Measurements from ENCODE around the gene ARAF.
A peak's percentile ranks its signal among the peaks of the same experiment; 100 is the strongest.

ARAF gene

DNA sequence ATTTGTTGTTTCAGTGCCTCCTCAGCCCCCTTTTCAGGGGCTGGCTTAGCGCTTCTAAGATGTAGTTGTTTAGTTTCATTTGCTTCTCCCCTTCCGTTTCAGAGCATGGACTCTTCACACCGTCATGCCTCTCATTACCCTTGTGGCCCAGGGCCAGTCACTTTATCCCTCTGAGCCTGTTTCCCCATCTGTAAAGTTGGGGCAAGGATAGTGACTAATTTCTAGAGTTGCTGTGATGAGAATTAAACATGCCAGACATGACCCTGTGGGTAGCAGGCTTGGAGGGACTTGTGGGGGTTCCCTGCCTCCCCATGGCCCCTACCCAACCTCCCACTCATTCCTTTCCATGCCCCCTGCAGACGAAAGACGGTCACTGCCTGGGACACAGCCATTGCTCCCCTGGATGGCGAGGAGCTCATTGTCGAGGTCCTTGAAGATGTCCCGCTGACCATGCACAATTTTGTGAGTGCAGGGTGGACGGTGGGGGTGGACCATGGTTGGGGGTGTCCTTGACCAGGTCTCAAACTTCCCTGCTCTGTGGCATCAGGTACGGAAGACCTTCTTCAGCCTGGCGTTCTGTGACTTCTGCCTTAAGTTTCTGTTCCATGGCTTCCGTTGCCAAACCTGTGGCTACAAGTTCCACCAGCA lies 3.6 kb downstream of the ARAF start:
- DNase-seq (ENCODE audit: low read depth), result no peak

DNA sequence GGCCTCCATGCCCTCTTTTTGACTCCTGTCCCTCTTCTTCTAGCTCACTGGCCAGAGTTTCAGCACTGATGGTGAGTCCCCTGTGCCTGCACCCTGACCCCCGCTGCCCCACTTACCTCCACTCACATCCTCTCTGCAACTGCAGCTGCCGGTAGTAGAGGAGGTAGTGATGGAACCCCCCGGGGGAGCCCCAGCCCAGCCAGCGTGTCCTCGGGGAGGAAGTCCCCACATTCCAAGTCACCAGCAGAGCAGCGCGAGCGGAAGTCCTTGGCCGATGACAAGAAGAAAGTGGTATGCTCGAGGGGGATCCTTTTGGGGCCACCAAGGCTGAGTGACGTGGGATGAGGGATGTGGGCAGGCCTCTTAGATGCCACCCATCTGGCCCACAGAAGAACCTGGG lies 5.8 kb downstream of the ARAF start:
- DNase-seq (ENCODE audit: low read depth), result no peak

DNA sequence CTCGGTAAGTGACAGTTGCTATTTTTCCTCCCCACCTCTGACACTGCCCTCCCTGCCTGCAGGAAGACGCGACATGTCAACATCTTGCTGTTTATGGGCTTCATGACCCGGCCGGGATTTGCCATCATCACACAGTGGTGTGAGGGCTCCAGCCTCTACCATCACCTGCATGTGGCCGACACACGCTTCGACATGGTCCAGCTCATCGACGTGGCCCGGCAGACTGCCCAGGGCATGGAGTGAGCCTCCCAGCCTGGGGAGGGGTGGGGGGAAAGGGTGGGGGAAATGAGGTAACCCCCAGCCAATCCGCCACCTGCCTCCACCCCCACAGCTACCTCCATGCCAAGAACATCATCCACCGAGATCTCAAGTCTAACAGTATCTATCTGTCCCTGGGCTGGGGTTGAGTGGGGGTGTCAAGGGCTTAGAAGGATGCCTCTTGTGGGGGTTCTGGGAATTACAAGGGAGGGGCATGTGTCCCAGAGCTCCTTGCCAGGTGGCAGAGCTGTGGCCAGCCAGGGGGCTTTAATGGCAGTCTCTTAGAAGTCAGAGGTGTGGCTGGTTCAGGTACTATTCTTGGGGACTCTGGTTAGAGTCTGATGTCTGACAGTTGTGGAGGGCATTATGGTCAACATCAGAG lies 7.8 kb downstream of the ARAF start:
- peak; percentile 47 for DNase-seq (ENCODE audit: low read depth)

DNA sequence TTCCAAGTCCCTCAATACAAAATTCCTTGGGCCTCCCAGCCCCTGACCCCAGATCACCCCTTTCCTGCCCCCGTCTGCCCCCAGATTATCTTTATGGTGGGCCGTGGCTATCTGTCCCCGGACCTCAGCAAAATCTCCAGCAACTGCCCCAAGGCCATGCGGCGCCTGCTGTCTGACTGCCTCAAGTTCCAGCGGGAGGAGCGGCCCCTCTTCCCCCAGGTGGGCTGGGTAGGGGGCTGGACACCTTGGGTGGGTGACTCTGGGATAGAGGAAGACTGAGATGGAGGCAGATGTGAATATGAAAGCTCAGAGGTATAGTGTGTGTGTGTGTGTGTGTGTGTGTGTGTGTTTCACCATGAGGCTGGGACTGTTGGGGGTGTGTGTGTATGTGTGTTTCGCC lies 9.8 kb downstream of the ARAF start:
- no peak for DNase-seq (ENCODE audit: low read depth)

DNA sequence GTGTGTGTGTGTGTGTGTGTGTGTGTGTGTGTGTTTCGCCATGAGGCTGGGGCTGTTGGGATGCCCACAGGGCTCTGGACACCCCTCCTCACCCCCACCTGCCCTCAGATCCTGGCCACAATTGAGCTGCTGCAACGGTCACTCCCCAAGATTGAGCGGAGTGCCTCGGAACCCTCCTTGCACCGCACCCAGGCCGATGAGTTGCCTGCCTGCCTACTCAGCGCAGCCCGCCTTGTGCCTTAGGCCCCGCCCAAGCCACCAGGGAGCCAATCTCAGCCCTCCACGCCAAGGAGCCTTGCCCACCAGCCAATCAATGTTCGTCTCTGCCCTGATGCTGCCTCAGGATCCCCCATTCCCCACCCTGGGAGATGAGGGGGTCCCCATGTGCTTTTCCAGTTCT lies 10.2 kb downstream of the ARAF start:
- no peak for DNase-seq (ENCODE audit: low read depth)

DNA sequence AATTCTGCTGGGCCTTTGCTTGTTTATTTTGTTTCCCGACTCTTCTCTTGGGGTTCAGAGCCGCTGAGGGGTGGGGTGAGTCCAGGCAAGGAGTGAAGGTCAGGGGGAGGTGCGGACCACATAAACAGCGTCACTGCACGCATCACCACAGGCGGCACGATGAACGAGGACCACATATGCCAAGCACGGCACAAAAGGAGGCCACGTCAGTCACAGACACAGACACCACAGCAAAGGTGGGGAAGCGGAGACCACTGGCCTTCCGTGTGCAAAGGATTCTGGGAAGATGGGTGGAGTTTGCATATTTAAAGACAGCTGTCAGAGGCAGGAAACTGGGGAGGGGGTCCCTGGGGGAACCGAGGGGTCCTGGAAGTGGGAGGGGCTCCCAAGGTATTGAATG lies 10.9 kb downstream of the ARAF start:
- DNase-seq (ENCODE audit: low read depth), result no peak

DNA sequence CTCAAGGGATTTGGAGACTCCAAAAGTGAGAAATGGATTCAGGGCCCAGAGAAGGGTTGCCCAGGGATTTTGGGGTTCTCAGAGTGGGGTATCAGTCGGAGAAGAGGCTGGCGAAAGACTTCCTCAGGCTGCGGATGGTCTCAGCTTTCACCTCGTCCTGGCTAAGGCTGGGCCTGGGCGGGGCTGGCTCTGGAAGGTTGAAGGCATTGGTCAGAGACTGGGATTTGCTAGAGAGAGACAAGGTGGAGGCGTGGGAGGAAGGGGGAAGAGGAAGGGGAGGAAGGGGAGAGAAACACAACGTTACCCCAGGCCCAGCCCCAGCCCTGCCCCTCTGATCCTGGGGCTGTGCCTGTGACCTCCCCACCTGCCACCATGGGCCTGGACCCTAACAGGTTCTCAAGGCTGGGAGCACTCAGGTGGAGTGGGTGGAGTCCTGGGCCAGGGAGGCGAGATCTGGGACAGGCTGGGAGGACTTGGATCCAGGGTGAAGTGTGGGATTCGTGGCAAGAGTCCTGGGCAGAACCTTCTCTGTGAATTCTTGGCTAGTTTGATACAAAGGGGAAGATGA lies 11.9 kb downstream of the ARAF start:
- DNase-seq (ENCODE audit: low read depth), result no peak

DNA sequence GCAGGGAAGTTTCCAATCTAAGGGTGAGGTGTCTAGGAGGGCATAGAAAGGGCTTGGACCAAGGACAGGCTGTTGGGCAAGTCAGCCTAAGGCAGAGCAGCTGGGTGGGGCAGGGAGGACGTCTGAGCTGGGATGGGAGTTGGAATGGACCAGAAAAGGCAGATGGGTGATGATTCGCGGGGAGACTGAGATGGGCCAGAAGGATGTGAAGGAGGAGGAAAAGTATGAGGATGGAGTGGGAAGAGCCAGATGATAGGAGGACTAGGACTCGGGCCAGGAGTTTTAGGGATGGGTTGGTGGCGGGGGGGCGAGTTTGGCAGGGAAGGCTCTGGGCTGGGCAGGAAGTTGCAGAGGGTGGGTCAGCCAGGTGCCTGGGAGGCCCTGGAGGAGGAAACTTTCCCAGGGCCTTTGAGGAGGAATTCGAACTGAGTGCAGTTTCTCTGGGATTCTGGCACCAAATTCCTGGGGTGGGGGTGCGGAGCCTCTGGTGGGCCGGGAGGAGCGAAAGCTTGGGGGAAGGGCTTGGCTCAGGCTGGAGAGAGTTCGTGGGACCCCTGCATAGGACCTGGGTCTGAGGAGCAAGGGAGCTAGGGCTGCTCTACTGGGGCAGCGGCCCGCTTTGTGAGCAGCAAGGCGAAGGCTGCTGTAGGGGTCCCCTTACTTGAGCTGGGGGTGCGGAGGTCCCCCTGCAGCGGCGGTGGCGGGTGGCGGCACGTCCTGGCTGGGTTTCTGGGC lies 12.5 kb downstream of the ARAF start:
- peak; percentile 32 for DNase-seq (ENCODE audit: low read depth)

DNA sequence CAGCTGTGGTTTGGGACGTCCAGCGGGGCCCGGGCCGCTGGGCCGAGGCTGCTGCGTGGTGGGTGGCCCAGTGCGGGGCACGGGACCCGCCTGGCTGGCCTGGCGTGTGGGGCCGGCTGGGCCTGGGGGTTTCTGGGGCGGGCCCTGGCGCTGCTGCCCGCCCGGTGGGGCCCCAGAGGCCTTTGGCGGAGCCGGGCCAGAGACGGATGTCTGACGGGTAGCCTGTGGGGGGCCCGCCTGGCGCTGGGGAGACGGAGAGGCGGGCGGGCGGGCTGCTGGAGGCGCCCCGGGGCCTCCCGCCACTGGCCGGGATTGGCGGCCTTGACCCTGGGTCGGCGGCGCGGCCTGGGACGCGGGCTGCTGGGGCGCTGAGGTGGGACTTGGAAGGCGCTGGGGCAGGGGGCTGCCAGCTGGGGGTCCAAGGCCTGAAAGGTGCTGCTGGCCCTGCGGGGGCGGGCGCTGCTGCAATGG lies 13.1 kb downstream of the ARAF start:
- no peak for DNase-seq (ENCODE audit: low read depth)

DNA sequence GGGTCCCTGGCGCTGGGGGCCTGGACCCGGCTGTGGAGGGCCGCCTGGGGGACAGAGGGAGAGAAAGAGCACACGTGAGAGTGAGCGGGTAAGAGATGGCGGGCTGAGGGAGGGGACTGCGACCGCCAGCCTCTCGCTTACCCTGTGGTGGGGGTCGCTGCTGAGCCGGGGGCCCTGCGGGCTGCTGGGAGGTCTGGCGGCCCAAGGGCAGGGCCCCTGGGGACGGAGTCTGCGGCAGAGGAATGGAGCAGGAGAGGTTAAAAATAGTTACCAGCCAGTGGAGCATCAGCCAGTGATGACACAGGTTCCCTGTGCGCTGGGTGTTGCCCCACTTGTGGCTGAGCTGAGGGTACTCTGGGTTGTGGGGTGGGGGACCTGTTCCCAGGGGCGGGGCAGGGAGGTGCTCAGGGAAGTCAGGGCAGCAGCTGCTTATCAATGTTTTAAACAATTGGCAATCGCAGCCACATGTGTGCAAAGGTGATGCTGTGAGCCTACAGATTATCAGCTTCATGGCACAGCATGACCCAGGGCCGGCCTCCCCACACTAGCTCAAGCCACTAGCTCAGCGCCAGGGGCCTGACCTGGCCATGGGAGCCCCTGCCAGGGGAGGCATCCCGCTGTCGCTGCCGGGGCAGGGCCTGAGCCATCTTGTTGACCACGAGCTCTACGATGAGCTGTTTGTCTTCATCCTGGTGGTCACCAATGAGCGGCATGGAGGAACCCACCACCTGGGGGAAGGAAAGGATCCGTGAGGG lies 13.7 kb downstream of the ARAF start:
- no peak for DNase-seq (ENCODE audit: low read depth)

DNA sequence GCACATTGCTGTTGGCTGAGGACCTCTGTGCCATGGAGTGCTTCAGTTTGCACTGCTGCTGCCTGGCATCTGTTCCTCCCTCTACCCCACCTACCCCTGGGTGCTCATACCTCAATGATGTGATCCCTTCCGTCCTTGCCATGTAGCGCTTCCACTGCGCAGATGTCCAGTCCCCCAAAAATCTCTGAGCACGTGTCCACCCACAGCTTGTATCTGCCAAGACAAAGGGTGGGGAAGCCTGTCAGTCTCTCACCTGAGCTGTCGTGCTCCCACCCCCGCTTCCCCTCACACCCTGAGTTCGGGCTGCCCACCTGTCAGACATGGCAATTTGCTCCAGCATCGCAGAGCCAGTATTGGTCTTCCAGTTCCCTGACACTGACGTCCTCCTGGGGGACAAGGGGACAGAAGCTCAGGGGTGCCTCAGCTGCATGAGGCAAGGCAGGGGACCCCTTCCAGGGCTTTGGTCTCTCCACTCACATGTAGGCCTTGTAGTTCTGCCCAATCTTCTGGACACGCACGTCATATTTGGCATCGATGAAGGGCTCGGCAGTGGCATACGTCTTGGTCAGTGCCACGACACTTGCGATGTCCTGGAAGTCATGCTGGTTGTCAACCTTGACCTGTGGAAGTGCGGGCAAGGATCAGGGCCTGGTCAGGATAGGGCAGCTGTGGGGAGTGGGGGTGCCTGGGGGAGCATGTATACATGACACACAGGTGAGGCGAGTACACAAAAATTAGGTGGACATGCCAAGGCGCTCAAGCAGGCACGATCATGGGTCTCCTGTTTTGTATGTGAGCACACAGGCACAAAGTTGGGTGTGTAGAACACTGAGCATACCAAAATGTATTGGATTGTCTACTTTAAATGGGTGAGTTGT lies 15.3 kb downstream of the ARAF start:
- no peak for DNase-seq (ENCODE audit: low read depth)

DNA sequence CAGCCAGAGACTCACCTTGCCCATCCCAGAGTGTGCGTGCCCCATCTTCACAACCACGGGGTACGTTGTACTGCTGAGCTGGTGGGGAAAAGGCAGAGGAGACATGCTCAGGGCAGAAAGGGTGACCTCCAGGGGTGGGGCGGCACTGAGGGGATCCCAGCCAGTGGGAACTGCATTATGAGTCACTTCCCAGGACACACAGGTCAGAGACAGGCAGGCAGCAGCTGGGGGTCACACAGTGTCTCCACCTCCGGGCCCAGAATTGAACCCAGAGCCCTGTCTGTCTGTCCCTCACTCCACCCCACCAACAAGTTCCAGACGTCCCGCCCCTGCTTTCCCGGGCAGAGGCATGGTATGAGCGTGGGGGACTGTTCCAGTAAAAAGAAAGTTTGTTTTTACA lies 16.4 kb downstream of the ARAF start:
- DNase-seq (ENCODE audit: low read depth), result no peak

DNA sequence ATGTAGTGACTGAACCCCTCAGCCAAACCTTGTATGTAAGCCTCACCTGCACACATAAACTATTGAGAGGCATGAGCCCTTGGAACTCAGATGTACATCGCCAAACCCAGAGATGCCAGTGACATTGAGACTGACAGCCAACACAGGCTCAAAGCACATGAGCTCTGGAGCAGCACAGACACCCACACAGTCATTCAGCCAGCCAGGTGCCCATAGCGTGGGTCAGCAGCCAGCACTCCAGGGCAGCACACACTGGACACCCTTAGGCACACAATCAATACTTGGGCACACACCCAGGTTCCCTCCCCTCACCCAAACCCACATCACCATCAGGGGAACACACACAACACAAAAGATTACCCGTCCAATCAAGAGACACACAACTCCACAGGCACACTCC lies 16.9 kb downstream of the ARAF start:
- no peak for DNase-seq (ENCODE audit: low read depth)

DNA sequence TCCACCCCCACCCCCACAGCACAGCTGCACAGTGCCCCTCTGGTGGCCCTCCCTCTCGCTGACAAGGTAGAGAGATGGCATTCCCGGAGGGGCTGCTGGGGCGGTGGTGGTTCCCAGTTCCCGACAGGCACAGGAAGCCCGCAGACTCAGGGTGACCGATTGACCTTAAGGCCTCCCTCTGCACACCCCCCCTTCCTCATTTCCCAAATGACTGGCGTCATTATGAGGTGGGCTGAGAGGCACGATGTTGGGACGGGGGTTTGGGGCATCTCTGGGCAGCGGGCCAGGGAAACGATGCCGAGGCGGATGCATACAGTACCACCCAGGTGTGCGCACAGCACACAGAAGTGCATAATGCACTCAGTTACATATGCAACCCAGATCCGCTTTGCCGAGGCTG lies 17.7 kb downstream of the ARAF start:
- DNase-seq (ENCODE audit: low read depth), result no peak

DNA sequence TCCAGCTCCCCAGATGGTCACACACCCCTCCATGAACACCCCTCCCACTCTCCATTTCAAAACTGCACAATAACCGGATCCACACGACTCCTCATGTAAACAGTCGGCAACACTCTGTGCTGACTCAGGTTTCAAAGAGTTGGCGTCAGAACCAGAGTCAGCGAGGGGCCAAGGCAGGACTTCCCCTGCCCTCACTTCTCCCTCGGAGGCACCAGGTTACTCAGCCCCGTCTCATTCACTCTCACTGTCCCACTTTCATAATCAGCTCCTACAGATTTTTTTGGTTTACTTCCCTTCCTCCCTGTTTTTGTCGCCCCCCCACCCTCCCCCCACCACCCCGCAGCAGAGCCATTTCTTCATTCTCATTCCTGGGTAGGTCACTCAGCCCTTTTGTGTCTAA lies 18.5 kb downstream of the ARAF start:
- DNase-seq (ENCODE audit: low read depth), result peak; percentile 86

DNA sequence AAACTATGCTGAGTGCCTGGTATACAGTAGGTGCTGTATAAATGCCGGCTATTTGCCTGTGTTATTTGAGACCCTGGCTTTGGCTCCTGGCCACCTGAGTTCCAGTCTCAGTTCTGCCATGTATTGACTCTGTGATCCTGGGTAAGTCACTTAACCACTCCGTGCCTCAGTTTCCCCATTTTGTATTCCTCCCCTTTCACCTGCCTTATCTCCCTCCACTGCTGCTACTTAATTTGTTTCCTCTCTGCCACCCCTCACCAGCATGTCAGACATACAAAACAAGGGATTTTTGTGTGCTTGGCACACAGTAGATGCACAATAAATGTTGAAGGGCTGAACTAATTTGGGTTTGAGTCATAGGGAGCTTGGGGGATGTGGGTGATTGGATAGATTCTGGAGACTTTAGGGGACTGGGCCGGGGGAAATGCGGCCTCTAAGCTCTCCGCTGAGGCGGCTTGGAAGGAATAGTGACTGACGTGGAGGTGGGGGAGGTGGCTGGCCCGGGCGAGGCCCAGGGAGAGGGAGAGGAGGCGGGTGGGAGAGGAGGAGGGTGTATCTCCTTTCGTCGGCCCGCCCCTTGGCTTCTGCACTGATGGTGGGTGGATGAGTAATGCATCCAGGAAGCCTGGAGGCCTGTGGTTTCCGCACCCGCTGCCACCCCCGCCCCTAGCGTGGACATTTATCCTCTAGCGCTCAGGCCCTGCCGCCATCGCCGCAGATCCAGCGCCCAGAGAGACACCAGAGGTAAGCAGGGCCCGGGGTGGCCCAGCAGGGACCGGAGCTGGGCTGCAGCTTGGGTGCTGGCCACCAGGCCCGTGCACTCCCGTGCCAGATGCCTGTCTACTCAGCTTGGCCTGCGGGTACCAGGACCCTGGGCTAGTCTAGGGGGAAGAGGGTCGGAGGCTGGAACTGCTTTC lies 21.0 kb downstream of the ARAF start, which contains the start of gene TIMP1:
TIMP1 (plus strand) TSS at position 706 of the 917 bp plus-strand sequence. CDS start 980 bp downstream, outside the sequence.
- DNase-seq (ENCODE audit: low read depth), result peak; percentile 94

DNA sequence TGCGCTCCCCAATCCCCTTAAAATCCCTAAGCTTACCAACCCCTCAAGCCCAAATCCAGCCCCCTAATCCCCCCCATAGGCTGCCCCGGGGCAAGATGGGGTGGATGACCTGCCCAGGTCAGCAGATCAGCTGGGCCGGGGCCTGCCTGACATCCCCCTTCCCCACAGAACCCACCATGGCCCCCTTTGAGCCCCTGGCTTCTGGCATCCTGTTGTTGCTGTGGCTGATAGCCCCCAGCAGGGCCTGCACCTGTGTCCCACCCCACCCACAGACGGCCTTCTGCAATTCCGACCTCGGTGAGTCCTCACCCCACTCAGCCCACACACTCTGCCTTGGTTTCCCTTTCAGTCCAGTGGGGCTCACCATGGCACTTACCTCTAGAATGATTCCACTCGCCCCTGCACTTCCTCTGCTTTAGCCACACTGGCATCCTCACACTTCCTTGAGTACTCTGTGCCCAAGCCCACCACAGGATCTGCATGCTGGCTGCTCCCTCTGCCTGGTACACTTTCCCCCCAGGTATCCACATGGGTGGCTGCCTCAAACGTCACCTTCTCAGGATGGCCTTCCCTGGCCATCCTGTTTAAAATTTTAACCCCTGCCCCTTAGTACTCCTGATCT lies 22.3 kb downstream of the ARAF start:
- no peak for DNase-seq (ENCODE audit: low read depth)

DNA sequence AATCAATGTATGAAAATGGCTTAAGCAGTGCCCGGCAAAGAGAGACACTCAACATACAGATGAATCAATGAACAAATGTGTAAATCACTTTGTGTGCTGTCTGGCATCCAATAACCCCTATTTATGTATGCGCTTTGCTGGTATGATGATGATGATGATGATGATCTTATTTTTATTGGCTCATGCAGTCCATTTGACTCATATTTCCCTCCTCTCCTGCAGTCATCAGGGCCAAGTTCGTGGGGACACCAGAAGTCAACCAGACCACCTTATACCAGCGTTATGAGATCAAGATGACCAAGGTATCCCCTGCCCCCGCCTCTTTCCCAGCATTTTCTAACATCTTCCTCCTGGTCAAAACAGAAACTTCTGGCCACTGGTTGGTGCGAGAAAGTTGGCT lies 23.7 kb downstream of the ARAF start:
- DNase-seq (ENCODE audit: low read depth), result no peak

DNA sequence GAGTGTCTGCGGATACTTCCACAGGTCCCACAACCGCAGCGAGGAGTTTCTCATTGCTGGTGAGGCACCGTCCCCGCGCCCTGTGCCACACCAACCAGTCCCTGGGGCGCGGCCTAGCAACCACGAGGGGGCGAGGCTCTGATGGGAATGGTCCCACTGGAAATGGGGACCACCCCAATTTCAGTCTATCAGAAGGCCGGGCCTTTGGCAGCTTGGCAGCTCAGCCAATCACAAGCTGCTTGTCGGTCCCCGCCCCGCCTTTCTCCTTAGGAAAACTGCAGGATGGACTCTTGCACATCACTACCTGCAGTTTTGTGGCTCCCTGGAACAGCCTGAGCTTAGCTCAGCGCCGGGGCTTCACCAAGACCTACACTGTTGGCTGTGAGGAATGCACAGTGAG lies 24.3 kb downstream of the ARAF start:
- DNase-seq (ENCODE audit: low read depth), result no peak
